Breast epithelium (tissue), 3 donors: ENCODE data around the gene STIM2.

Experiments
- POLR2A ChIP-seq: fragments of 450-650 bp; IDR thresholded peaks from one replicate; pipeline ENCODE4 v1.6.1; 2016; ENCODE audit warnings: antibody characterized with exemption, mild to moderate bottlenecking, moderate library complexity
- POLR2AphosphoS5 ChIP-seq, 3 donors: sonication (generic); formaldehyde crosslinking; IDR thresholded peaks; one replicate each; pipeline ENCODE4 v1.6.1; 2017; ENCODE audit warnings: antibody characterized with exemption in 3 of 3
- TF ChIP-seq, protein P1 (sequence below), 3 donors: fragments of 450-650 bp; IDR thresholded peaks; one replicate each; pipeline ENCODE4 v1.5.1; 2016 to 2017; ENCODE audit warnings: antibody characterized with exemption in 3 of 3, mild to moderate bottlenecking in 3 of 3, moderate library complexity in 3 of 3

DNA sequence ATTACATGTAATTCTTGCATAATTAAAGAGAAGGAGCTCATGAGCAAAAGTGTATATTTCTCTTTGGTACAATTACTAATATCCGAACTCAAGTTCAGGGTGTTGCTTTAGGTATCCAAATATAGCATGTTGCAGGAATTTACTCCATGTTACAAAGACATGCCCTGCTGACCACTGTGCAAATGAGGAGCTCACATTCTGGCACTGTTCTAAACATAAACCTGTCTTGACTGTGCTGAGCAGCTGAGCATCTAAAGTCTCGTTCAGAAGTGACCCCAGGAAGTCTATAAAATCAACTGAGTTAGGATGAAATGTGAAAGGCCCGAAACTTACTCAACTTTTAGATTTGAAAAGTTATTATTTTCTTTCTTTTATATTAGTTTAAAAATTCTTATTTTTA is 124.3 kb downstream of the STIM2 start:
- TF ChIP-seq, protein P1, sequence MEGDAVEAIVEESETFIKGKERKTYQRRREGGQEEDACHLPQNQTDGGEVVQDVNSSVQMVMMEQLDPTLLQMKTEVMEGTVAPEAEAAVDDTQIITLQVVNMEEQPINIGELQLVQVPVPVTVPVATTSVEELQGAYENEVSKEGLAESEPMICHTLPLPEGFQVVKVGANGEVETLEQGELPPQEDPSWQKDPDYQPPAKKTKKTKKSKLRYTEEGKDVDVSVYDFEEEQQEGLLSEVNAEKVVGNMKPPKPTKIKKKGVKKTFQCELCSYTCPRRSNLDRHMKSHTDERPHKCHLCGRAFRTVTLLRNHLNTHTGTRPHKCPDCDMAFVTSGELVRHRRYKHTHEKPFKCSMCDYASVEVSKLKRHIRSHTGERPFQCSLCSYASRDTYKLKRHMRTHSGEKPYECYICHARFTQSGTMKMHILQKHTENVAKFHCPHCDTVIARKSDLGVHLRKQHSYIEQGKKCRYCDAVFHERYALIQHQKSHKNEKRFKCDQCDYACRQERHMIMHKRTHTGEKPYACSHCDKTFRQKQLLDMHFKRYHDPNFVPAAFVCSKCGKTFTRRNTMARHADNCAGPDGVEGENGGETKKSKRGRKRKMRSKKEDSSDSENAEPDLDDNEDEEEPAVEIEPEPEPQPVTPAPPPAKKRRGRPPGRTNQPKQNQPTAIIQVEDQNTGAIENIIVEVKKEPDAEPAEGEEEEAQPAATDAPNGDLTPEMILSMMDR (IDR thresholded peaks at IDR 0.05) = no peak
- TF ChIP-seq POLR2A (no peak), POLR2AphosphoS5 (IDR thresholded peaks at IDR 0.05) (no peak)
